HL-60 (cell line): ENCODE results near the gene TIMM23.

Experiments
- CTCF ChIP-seq: IDR thresholded peaks from one replicate; pipeline ENCODE4 v1.5.1; 2011; ENCODE audit warnings: low read length, control low read depth, inconsistent platforms; ENCODE audit not compliant: insufficient read depth
- TF ChIP-seq, protein P1 (sequence below): IDR thresholded peaks from 2 replicates; pipeline ENCODE4 v1.6.1; 2012; ENCODE audit warnings: low read depth; ENCODE audit not compliant: insufficient replicate concordance

DNA sequence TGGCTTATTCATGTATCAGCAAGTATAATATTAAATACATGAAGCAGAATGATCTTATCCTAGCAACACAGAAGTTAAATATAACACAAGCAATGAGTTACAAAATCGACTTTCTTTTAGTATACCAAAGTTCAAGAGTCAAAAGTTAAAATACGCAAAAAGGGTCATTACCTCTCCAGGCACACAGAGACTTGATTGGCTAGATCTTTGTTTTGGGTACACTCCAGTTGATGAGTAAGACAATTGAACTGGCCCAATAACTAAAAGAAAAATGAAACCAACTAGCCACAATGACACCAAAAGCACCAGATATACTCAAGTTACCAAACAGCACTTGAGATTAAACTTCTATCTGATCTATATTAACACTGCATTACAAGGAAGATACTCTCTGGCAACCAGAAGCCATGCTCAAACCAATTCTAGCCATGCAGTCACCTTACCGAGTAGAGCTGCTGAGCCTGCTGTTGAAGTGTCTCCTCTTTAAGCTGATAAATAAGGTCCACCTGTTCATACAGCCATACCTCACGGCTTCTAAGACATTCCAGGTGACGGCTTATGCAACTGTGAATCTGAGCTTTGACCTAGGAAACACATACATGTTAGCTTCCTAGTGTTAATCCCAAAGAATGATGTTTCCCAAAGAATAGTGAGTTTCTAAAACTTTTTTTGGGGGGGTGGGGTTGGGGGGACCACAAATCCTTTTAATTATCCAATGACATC lies 42.6 kb downstream of the TIMM23 start:
- no peak for TF ChIP-seq CTCF
- TF ChIP-seq, protein P1, sequence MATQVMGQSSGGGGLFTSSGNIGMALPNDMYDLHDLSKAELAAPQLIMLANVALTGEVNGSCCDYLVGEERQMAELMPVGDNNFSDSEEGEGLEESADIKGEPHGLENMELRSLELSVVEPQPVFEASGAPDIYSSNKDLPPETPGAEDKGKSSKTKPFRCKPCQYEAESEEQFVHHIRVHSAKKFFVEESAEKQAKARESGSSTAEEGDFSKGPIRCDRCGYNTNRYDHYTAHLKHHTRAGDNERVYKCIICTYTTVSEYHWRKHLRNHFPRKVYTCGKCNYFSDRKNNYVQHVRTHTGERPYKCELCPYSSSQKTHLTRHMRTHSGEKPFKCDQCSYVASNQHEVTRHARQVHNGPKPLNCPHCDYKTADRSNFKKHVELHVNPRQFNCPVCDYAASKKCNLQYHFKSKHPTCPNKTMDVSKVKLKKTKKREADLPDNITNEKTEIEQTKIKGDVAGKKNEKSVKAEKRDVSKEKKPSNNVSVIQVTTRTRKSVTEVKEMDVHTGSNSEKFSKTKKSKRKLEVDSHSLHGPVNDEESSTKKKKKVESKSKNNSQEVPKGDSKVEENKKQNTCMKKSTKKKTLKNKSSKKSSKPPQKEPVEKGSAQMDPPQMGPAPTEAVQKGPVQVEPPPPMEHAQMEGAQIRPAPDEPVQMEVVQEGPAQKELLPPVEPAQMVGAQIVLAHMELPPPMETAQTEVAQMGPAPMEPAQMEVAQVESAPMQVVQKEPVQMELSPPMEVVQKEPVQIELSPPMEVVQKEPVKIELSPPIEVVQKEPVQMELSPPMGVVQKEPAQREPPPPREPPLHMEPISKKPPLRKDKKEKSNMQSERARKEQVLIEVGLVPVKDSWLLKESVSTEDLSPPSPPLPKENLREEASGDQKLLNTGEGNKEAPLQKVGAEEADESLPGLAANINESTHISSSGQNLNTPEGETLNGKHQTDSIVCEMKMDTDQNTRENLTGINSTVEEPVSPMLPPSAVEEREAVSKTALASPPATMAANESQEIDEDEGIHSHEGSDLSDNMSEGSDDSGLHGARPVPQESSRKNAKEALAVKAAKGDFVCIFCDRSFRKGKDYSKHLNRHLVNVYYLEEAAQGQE: no peak
